Memory B cell (primary cell): ENCODE results near the gene C13orf46.
A peak's percentile ranks its signal among the peaks of the same experiment; 100 is the strongest.

Source experiments
- ATAC-seq: fragments of 150-1000 bp; cut with Tn5 transposase; 2 replicates; pipeline ENCODE4 v1.10.0; 2021; ENCODE audit warnings: low read depth, mild to moderate bottlenecking, moderate library complexity
- DNase-seq, 2 donors: peaks; one replicate each; pipeline ENCODE4 v3.0.0; 2022; ENCODE audit warnings: low spot score in 2 of 2
- H3K27ac Mint-ChIP-seq: one replicate; pipeline ENCODE4 v1.8.0; 2022; ENCODE audit warnings: mild to moderate bottlenecking, moderate library complexity, mixed read lengths
- H3K27me3 Mint-ChIP-seq: one replicate; pipeline ENCODE4 v1.8.0; 2022; ENCODE audit warnings: mixed read lengths
- H3K36me3 Mint-ChIP-seq: one replicate; pipeline ENCODE4 v1.8.0; 2022; ENCODE audit warnings: mild to moderate bottlenecking, mixed read lengths
- H3K4me1 Mint-ChIP-seq: one replicate; pipeline ENCODE4 v1.8.0; 2022; ENCODE audit warnings: mixed read lengths
- H3K4me3 Mint-ChIP-seq: one replicate; pipeline ENCODE4 v1.8.0; 2022; ENCODE audit warnings: mild to moderate bottlenecking, moderate library complexity, mixed read lengths
- H3K9me3 Mint-ChIP-seq: one replicate; pipeline ENCODE4 v1.8.0; 2022; ENCODE audit warnings: mixed read lengths

The C13orf46 gene

GRCh38 chr13:114015111-114015968 lies 41.5 kb upstream of the C13orf46 start:
- H3K36me3 Mint-ChIP-seq = peaks cover 18% of the 10 kb centered on the region
- ATAC-seq (no peak), DNase-seq (no peak)
- no peaks in the 10 kb centered on the region for H3K4me1 Mint-ChIP-seq
- no peaks in the 10 kb centered on the region for H3K27me3 Mint-ChIP-seq
- no peak overlapping the region for H3K4me3 Mint-ChIP-seq
- H3K9me3 Mint-ChIP-seq = no peaks in the 10 kb centered on the region
- no peak overlapping the region for H3K27ac Mint-ChIP-seq

- Mint-ChIP-seq H3K4me3 (no peak overlapping the region), H3K9me3 (no peaks in the 10 kb centered on the region), H3K27me3 (no peaks in the 10 kb centered on the region), H3K36me3 (peaks cover 22% of the 10 kb centered on the region), H3K4me1 (no peaks in the 10 kb centered on the region), H3K27ac (no peak overlapping the region)
- DNase-seq (no peak), ATAC-seq (no peak)
Measured at GRCh38 chr13:114013952-114014629, 40.2 kb upstream of the C13orf46 start.

GRCh38 chr13:114013336-114013735 lies 39.5 kb upstream of the C13orf46 start:
- Mint-ChIP-seq H3K4me3 (no peak overlapping the region), H3K9me3 (no peaks in the 10 kb centered on the region), H3K27ac (no peak overlapping the region), H3K36me3 (peaks cover 22% of the 10 kb centered on the region), H3K4me1 (no peaks in the 10 kb centered on the region), H3K27me3 (no peaks in the 10 kb centered on the region)
- DNase-seq (no peak), ATAC-seq (no peak)

DNA sequence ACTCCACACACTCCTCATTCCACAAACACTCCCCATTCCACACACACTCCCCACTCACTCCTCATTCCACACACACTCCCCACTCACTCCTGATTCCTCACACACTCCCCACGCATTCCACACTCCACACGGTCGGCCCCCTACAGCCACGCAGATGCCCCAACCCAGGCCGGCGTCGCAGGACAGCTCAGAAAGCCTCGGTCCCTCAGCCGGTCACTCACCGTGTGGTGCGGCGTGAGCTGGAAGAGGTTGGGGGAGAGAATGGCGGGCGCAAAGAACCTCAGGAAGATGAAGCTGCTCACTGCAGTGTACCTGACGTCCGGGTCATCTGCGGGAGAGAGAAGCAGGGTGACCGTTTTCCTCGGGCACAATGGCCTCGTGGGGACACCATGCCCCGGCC lies 39.0 kb upstream of the C13orf46 start:
- no peaks in the 10 kb centered on the region for H3K9me3 Mint-ChIP-seq
- no peak overlapping the region for H3K4me3 Mint-ChIP-seq
- ATAC-seq = no peak

GRCh38 chr13:114012141-114012540 lies 38.3 kb upstream of the C13orf46 start:
- H3K4me1 Mint-ChIP-seq = no peaks in the 10 kb centered on the region
- ATAC-seq = no peak
- H3K36me3 Mint-ChIP-seq = peaks cover 21% of the 10 kb centered on the region
- no peak overlapping the region for H3K4me3 Mint-ChIP-seq
- no peak overlapping the region for H3K27ac Mint-ChIP-seq
- H3K9me3 Mint-ChIP-seq = no peaks in the 10 kb centered on the region
- no peaks in the 10 kb centered on the region for H3K27me3 Mint-ChIP-seq
- DNase-seq = no peak

More for the DNA sequence above, 39.0 kb upstream of the C13orf46 start:
- no peak overlapping the region for H3K27ac Mint-ChIP-seq
- no peak for DNase-seq
- no peaks in the 10 kb centered on the region for H3K4me1 Mint-ChIP-seq
- no peaks in the 10 kb centered on the region for H3K27me3 Mint-ChIP-seq
- H3K36me3 Mint-ChIP-seq = peaks cover 19% of the 10 kb centered on the region

- DNase-seq = no peak
- no peaks in the 10 kb centered on the region for H3K4me1 Mint-ChIP-seq
- H3K36me3 Mint-ChIP-seq = peaks cover 17% of the 10 kb centered on the region
- peak overlapping the region; percentile 45 for H3K27ac Mint-ChIP-seq
- H3K4me3 Mint-ChIP-seq = no peak overlapping the region
- H3K9me3 Mint-ChIP-seq = no peaks in the 10 kb centered on the region
- H3K27me3 Mint-ChIP-seq = no peaks in the 10 kb centered on the region
- ATAC-seq = no peak
Measured at GRCh38 chr13:114011226-114011625, 37.4 kb upstream of the C13orf46 start.

DNA sequence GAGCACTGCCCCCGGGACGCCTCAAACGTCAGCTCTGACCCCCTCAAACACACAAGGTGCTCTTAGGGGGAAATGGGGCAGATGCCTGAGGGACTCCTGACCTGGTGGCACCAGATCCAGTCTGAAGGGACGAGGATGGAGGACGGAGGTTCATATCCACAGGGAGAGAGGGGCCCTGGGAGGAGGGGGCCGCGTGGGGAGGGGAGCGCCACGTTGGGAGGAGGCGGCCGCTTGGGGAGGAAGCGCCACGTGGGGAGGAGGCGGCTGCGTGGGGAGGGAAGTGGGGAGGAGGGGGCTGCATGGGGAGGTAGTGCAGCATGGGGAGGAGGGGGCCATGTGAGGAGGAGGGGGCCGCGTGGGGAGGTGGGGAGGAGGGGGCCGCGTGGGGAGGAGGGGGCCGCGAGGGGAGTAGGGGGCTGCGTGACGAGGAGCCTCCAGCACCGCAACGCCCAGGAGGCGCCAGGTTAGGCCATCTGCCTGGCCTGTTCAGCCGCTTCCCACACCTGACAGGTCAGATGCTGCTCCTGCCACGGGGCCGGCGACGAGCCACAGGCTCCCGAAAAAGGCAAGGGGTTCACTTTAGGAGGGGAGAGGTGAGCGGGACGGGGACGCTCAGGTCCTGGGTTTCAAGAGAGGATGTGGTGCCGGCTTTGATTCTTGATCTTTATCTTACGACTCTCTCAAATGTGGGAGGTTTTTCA lies 36.7 kb upstream of the C13orf46 start:
- peaks cover 15% of the 10 kb centered on the region for H3K36me3 Mint-ChIP-seq
- peak overlapping the region; percentile 45 for H3K27ac Mint-ChIP-seq
- H3K27me3 Mint-ChIP-seq = no peaks in the 10 kb centered on the region
- H3K9me3 Mint-ChIP-seq = no peaks in the 10 kb centered on the region
- ATAC-seq = no peak
- H3K4me1 Mint-ChIP-seq = no peaks in the 10 kb centered on the region
- H3K4me3 Mint-ChIP-seq = no peak overlapping the region
- DNase-seq = no peak

GRCh38 chr13:114009590-114010400 lies 35.9 kb upstream of the C13orf46 start:
- Mint-ChIP-seq H3K27me3 (no peaks in the 10 kb centered on the region), H3K4me3 (no peak overlapping the region), H3K9me3 (no peaks in the 10 kb centered on the region), H3K4me1 (no peaks in the 10 kb centered on the region), H3K27ac (no peak overlapping the region), H3K36me3 (peaks cover 17% of the 10 kb centered on the region)
- ATAC-seq = no peak
- no peak for DNase-seq

- peaks cover 19% of the 10 kb centered on the region for H3K36me3 Mint-ChIP-seq
- no peak for DNase-seq
- H3K27me3 Mint-ChIP-seq = no peaks in the 10 kb centered on the region
- H3K27ac Mint-ChIP-seq = no peak overlapping the region
- ATAC-seq = no peak
- no peak overlapping the region for H3K4me3 Mint-ChIP-seq
- H3K4me1 Mint-ChIP-seq = no peaks in the 10 kb centered on the region
- no peaks in the 10 kb centered on the region for H3K9me3 Mint-ChIP-seq
Measured at GRCh38 chr13:114008964-114009589, 35.2 kb upstream of the C13orf46 start.

GRCh38 chr13:114007566-114007965 lies 33.7 kb upstream of the C13orf46 start:
- Mint-ChIP-seq H3K36me3 (peaks cover 19% of the 10 kb centered on the region), H3K27me3 (no peaks in the 10 kb centered on the region), H3K4me3 (no peak overlapping the region), H3K9me3 (no peaks in the 10 kb centered on the region), H3K4me1 (no peaks in the 10 kb centered on the region), H3K27ac (peak overlapping the region; percentile 28)
- DNase-seq (no peak), ATAC-seq (no peak)

GRCh38 chr13:114005206-114005724 lies 31.4 kb upstream of the C13orf46 start:
- no peaks in the 10 kb centered on the region for H3K27me3 Mint-ChIP-seq
- no peak overlapping the region for H3K4me3 Mint-ChIP-seq
- H3K9me3 Mint-ChIP-seq = no peaks in the 10 kb centered on the region
- no peaks in the 10 kb centered on the region for H3K4me1 Mint-ChIP-seq
- no peak for DNase-seq
- peak overlapping the region; percentile 52 for H3K27ac Mint-ChIP-seq
- peaks cover 12% of the 10 kb centered on the region for H3K36me3 Mint-ChIP-seq
- ATAC-seq = no peak

DNA sequence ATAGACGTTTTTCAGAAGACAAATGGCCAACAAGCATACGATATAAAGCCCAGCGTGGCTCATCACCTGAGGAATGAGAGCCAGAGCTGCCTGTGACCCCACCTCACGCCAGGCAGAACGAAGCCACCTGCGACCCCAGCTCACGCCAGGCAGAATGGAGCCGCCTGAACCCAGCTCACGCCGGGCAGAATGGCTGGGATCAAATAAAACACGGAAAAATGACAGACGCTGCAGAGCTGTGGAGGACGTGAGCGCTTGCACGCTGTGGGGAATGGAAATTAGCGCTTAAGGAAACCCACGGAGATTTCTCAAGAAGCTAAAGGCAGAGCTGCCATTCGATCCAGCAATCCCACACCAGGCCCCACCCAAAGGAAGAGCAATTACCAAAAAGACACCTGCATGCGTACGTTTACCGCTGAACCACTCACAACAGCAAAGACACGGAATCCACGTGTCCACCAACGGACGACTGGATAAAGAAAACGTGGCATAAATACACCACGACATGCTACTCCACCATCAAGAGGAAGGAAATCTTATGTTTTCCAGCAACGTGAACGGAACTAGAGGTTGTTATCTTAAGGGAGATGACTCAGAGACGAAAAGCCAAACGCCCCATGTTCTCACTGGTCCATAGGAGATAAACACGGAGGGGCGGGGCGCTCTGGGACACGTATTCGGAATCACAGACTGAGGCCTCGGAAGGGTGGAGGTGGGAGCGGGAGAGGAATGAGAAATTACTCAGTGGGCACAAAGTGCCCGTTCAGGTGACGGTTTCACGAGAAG lies 30.7 kb upstream of the C13orf46 start:
- Mint-ChIP-seq H3K36me3 (peaks cover 8% of the 10 kb centered on the region), H3K4me1 (no peaks in the 10 kb centered on the region), H3K27ac (peak overlapping the region; percentile 52), H3K9me3 (no peaks in the 10 kb centered on the region), H3K27me3 (no peaks in the 10 kb centered on the region), H3K4me3 (no peak overlapping the region)
- DNase-seq = no peak
- no peak for ATAC-seq
